GM18520 (cell line): ENCODE measurements around the gene DNASE1.

Experiments
- ATAC-seq: cut with Tn5 transposase; IDR thresholded peaks from one replicate; pipeline ENCODE4 v1.9.1; 2021; ENCODE audit not compliant: unreplicated experiment

Gene DNASE1

DNA sequence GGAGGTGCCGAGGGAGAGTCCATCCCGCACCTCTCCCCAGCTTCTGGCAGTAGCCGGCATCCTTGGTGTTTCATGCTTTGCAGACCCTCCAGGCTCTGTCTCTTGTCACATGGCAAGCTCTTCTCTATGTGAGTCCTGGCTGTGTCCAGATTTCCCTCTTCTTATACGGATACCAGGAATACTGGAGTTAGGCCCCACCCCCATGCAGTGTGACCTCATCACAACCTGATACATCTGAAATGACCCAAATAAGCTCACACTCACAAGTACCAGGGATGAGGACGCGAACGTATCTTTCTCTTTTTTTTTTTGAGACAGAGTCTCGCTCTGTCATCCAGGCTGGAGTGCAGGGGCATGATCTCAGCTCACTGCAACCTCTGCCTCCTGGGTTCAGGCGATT is 39.6 kb downstream of the DNASE1 start:
- ATAC-seq = no peak

DNA sequence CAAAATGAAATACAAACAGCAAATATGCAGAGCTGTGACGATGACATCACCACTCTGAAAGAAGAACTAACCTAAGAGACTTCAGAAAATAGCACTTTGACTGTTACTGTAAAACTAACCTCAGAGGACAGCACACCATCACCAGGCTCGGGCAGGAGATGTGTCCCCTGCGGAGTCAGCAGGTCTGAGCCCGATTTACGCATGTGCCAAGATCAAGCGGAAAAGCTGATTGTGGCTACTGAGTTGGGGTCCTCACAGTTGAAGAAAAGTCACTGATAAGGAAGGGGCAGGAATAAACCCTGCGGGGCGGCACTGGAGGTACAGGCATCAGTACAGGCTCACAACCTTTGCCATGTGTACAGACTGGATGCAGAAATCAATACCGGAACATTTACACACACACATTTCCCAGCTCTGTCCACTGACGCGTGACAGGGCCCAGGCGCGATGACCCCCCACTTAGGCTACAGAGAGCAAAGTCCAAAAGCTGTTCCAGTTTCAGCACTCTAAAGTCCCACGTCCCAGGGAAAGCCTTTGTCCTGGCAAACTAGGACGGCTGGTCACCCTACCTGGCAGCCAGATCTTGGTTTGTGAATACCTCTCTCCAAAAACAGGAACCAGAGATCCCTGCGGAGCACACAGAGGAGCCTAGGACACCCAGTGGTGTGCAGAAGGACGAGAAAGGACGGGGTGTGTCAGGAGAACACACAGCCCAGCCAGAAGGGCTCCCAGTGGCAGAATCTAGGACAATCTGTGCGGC is 41.3 kb downstream of the DNASE1 start:
- no peak for ATAC-seq

DNA sequence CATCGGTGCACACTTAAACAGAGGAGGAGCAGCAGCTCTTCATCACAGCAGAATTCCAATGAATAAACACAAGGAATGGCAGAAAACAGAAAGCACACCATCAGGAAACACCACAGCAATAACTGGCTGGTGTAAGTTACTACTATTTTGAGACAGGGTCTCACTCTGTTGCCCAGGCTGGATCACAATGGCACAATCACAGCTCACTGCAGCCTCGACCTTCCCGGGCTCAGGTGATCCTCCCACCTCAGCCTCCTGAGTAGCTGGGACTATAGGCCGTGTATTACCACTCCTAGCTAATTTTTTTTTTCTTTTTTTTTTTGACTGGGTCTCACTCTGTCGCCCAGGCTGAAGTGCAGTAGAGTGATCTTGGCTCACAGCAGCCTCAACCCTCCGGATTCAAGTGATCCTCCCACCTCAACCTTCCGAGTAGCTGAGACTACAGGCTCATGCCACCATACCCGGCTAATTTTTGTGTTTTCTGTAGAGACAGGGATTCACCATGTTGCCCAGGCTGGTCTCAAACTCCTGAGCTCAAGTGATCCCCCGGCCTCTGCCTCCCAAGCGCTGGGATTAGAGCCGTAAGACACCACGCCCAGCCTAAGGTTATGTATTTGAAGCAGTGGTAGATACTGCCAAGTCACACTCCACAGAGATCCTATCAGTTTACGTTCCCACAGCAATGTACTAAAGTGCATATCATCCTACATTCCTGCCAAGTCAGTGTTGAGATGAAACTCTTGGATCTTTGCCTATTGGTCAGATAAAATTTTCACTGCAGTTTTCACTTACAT is 42.1 kb downstream of the DNASE1 start:
- no peak for ATAC-seq

DNA sequence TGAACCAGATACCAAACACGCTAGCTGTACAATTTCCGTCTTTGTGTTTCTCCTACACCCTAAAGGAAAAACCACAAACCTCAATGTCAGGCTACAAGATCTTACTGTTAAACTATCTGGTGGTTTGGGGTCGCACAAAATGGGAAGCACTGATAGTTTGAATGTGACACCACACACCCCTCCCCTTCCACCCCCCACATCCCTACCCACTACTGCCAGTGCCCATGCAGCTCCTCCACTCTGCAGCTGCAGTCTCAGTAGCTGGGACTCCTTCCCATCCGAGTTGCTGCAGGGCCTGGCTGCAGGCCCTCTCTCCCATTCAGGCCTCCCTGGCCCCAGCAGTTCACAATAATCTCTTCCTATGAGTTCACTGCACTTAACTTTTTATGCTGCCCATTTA is 44.5 kb downstream of the DNASE1 start:
- ATAC-seq = no peak

DNA sequence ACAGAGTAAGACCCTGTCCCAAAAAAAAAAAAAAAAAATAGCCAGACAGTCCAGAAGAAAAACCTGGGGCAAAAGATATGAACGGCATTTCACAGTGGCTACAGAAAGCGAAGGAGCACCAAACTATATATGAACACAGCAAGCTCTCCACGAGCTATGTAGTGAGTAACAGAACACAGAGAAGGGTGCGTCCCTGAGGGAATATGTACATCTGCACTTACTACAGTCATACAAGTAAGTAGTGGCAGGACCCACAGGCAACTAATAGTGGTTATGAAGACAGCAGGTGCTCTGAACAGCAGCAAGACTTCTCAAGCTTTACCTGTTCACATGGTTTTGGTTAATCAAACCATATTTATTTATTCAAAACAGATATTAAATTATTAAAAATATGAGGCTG is 47.0 kb downstream of the DNASE1 start:
- ATAC-seq = no peak

DNA sequence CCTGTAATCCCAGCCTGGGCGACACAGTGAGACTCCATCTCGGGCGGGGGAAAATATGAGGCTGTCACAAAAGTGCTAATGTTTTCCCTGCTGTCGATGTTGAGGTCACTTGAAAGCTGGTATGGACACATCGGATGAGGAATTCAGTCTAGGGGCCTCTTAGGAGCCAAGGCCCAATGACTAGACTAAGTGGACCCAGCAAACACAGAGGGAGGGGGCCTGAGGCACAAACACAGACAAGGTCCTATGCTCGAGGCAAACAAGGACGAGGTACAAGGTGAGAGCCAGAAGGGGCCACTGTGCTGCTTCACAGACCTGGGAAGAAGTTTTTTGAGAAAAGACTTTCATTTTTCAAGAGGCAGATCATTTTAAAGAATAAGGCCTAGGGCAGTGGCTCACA is 47.6 kb downstream of the DNASE1 start:
- ATAC-seq = no peak

DNA sequence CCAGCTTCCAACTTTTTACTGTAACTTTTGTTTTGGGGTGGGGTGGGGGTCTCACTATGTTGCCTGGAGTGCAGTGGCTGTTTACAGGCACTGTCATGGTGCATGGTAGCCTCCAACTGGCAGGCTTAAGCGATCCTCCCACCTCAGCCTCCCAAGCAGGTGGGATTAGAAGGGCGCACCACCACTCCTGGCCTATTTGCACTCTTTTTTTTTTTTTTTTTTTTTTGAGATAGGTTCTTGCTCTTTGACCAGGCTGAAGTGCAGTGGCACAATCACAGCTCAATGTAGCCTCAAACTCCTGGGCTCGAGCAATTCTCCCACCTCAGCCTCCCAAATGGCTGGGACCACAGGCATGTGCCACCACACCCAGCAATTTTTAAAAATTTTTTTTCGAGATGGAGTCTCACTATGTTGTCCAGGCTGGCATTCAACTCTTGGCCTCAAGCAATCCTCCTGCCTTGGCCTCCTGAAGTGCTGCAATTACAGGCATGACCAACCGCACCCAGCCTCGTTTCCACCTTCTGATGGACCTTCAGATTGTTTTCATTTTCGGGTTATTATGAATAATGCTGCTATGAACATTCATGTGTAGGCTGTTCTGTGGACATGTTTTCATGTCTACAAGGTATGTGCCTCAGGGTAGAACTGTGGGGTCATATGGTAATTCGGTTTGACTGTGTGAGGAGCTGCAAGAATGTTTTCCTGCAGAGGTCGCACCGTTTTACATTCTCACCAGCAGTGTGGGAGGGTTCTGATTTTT is 51.9 kb downstream of the DNASE1 start:
- ATAC-seq = no peak
